ENCODE data around the gene CDA.

GRCh38 chr1:20634594-20635084, 45.7 kb downstream of the CDA start:
- TF ChIP-seq TAF1 (IDR thresholded peaks at IDR 0.05; ENCODE audit: low read depth, low read length) (no peak), POLR2A (IDR thresholded peaks at IDR 0.05; ENCODE audit: low read depth, low read length) (no peak), SPI1 (IDR thresholded peaks at IDR 0.05; ENCODE audit: low read depth, low read length) (no peak), POLR2AphosphoS5 (IDR thresholded peaks at IDR 0.05; ENCODE audit: low read depth, low read length) (no peak), POU2F2 (IDR thresholded peaks at IDR 0.05; ENCODE audit: low read depth, low read length) (no peak)

All from GM12891 (cell line).